Heart left ventricle (tissue), 16 donors: ENCODE measurements around the gene SNRPA. TPM values are rescaled to one million over a fixed set of nuclear protein-coding genes. Genes with fewer than 3 reads are reported as not detected.

Source experiments
- ATAC-seq, 4 donors: fragments of 200-7000 bp; cut with Tn5 transposase; one replicate each; pipeline ENCODE4 v1.9.1; 2020 to 2022; ENCODE audit warnings: moderate library complexity in 4 of 4, mild to moderate bottlenecking in 3 of 4, moderate number of reproducible peaks in 1 of 4
- DNase-seq, 5 donors: peaks; one replicate each; pipeline ENCODE4 v3.0.0-alpha.2; 2020
- H3K27ac ChIP-seq, 12 donors: fragments of 200-600 bp; sonication (generic) in 4 of 12; one replicate each; pipeline versions ENCODE4 v1.5.0 to v1.8.0; 2016 to 2022; ENCODE audit warnings: mild to moderate bottlenecking in 2 of 12
- H3K27me3 ChIP-seq, 9 donors: fragments of 200-600 bp; sonication (generic) in 2 of 9; one replicate each; pipeline versions ENCODE4 v1.5.1 to v1.8.0; 2016 to 2022; ENCODE audit warnings: mild to moderate bottlenecking in 3 of 9
- H3K36me3 ChIP-seq, 9 donors: fragments of 200-600 bp; sonication (generic) in 2 of 9; one replicate each; pipeline versions ENCODE4 v1.5.0 to v1.8.0; 2018 to 2022; ENCODE audit warnings: mild to moderate bottlenecking in 2 of 9
- H3K4me1 ChIP-seq, 12 donors: fragments of 200-600 bp; sonication (generic) in 4 of 12; one replicate each; pipeline versions ENCODE4 v1.5.0 to v1.8.0; 2016 to 2022; ENCODE audit warnings: mild to moderate bottlenecking in 3 of 12
- H3K4me3 ChIP-seq, 12 donors: fragments of 200-600 bp; sonication (generic) in 4 of 12; one replicate each; pipeline versions ENCODE4 v1.5.0 to v1.8.0; 2017 to 2022; ENCODE audit warnings: mild to moderate bottlenecking in 9 of 12, moderate library complexity in 4 of 12
- H3K9me3 ChIP-seq, 12 donors: fragments of 200-600 bp; sonication (generic) in 4 of 12; one replicate each; pipeline versions ENCODE4 v1.5.0 to v1.8.0; 2016 to 2022; ENCODE audit warnings: mild to moderate bottlenecking in 1 of 12
- POLR2A ChIP-seq, 2 donors: fragments of 450-650 bp; IDR thresholded peaks; one replicate each; pipeline ENCODE4 v1.6.1; 2017; ENCODE audit warnings: antibody characterized with exemption in 2 of 2, mild to moderate bottlenecking in 2 of 2, moderate library complexity in 2 of 2
- WGBS, 4 donors: extraction: QIAGEN DNeasy Blood & Tissue Kit in 2 of 4; methylation state at CpG; one replicate each; pipeline versions ENCODE4 v1.1.5 to v1.1.7; 2013 to 2018; 5-methylcytosine and 5-hydroxymethylcytosine counted together
- intact Hi-C, 10 donors: fragments of 100-400 bp; cut with DNase I; formaldehyde crosslinking; loops; one replicate each; pipeline versions ENCODE4 v1.11.1 to v1.14.2; 2022
- polyA plus RNA-seq, 2 donors: library from polyadenylated mRNA; stranded (reverse); fragments of 200-250 nt; gene quantifications; one replicate each; pipeline ENCODE4 v1.2.3, GENCODE V29; 2013
- total RNA-seq, 9 donors: library from RNA; depleted of rRNA in 2 of 9; stranded (reverse); fragments of >200 nt in 2 of 9; fragmentation: NEBNext Ultra II Directional in 3 of 9; extraction: Animal tissue kit (Norgen Biotek cat#: 25700) in 3 of 9; gene quantifications; one replicate each; pipeline versions ENCODE4 v1.1.0 to v1.2.4, GENCODE V29; 2016 to 2023
- TF ChIP-seq, protein P1 (sequence below), 12 donors: fragments of 200-600 bp; sonication (generic) in 4 of 12; IDR thresholded peaks; one replicate each; pipeline versions ENCODE4 v1.5.0 to v1.8.0; 2018 to 2022; ENCODE audit warnings: antibody characterized with exemption in 12 of 12, mild to moderate bottlenecking in 5 of 12
- donor health status: ischemic (EF 13 %, LVEDD 7.1; RV severe dilation, severe dysfunction).
- donor health status: healthy with polysubstance abuse.
- donor health status: DM: no; HTN: yes; CAD: no.
- donor health status: DM: no; HTN: no; CAD: no.
- donor health status: ischemic (EF 25% LVEDD 6.9; RV normal size, moderate dysfunction).
- donor health status: ischemic (EF 25% LVEDD 5.7; RV mildly dilated, moderate dysfunction).
- donor health status: healthy.
- donor health status: DM: yes; HTN: yes; CAD: no.
- donor health status: ischemic (EF 35%, LVEDD 5.7; RV mildly dilated, moderate dysfunction).
- donor health status: nonischemic (EF 11% LVEDD 7.7; RV severe dilation, severe dysfunction).
- donor health status: DM: yes; HTN: yes; CAD: no.
- donor health status: PGD.
- donor health status: ischemic (EF 29% LVEDD 5.4; RV normal size, mild dysfunction).
- donor health status: nonischemic (EF 23%, LVEDD 6.1; RV moderate dilation, normal function).

Gene SNRPA
- total and polyA plus RNA-seq, 11 donors, result 22.5 to 50.2 (median 31.6) TPM

- Histone ChIP-seq H3K4me1 (peaks cover 42 to 59% (median 51%) of the 10 kb centered on the region in 12 donors), H3K9me3 (no peaks in the 10 kb centered on the region)
Measured at GRCh38 chr19:40799558-40800338, 48.7 kb downstream of the SNRPA start.

DNA sequence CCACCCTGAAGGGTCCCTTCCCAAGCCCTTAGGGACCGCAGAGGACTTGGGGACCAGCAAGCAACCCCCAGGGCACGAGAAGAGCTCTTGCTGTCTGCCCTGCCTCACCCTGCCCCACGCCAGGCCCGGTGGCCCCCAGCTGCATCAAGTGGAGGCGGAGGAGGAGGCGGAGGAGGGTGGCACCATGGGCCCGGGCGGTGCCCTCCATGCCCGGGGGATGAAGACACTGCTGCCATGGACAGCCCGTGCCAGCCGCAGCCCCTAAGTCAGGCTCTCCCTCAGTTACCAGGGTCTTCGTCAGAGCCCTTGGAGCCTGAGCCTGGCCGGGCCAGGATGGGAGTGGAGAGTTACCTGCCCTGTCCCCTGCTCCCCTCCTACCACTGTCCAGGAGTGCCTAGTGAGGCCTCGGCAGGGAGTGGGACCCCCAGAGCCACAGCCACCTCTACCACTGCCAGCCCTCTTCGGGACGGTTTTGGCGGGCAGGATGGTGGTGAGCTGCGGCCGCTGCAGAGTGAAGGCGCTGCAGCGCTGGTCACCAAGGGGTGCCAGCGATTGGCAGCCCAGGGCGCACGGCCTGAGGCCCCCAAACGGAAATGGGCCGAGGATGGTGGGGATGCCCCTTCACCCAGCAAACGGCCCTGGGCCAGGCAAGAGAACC is 49.5 kb downstream of the SNRPA start:
- Histone ChIP-seq H3K4me1 (peaks cover 43 to 66% (median 58%) of the 10 kb centered on the region in 12 donors), H3K27ac (peak overlapping the region; percentile 93 to 99 (median 97)), H3K4me3 (peak overlapping the region; percentile 74 to 99 (median 94)), H3K9me3 (no peaks in the 10 kb centered on the region), H3K27me3 (no peaks in the 10 kb centered on the region), H3K36me3 (peaks cover 0 to 37% (median 13%) of the 10 kb centered on the region in 9 donors)
- 48 to 62% (median 56%) methylated on average over 18 to 27 of the region's 27 CpGs for WGBS, 4 donors
- DNase-seq (peak in 1 of 5 donors; percentile 68), ATAC-seq (no peak)
- intact Hi-C loops, result loop anchor here in 3 of 10 donors (2.0 to 10.0 kb wide), 3 partner anchors 16 to 376 kb away; partner anchors contain the start of gene SERTAD1 (in 1 of the 3)
- TF ChIP-seq, protein P1, sequence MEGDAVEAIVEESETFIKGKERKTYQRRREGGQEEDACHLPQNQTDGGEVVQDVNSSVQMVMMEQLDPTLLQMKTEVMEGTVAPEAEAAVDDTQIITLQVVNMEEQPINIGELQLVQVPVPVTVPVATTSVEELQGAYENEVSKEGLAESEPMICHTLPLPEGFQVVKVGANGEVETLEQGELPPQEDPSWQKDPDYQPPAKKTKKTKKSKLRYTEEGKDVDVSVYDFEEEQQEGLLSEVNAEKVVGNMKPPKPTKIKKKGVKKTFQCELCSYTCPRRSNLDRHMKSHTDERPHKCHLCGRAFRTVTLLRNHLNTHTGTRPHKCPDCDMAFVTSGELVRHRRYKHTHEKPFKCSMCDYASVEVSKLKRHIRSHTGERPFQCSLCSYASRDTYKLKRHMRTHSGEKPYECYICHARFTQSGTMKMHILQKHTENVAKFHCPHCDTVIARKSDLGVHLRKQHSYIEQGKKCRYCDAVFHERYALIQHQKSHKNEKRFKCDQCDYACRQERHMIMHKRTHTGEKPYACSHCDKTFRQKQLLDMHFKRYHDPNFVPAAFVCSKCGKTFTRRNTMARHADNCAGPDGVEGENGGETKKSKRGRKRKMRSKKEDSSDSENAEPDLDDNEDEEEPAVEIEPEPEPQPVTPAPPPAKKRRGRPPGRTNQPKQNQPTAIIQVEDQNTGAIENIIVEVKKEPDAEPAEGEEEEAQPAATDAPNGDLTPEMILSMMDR (IDR thresholded peaks at IDR 0.05), result no peak
- no peak for TF ChIP-seq POLR2A (IDR thresholded peaks at IDR 0.05)

More at GRCh38 chr19:40799558-40800338, 48.7 kb downstream of the SNRPA start:
- Histone ChIP-seq H3K36me3 (peaks cover 0 to 31% (median 13%) of the 10 kb centered on the region in 9 donors), H3K4me3 (peak overlapping the region; percentile 74 to 99 (median 94)), H3K27ac (peak overlapping the region; percentile 93 to 99 (median 97)), H3K27me3 (no peaks in the 10 kb centered on the region)
- ATAC-seq, result peak in 3 of 4 donors; percentile 22 to 28 (median 23)
- intact Hi-C loops, result loop anchor here in 6 of 10 donors (2.0 to 10.0 kb wide), 7 partner anchors 17 to 375 kb away; partner anchors contain the start of genes ACTMAP (in 4 of the 6), SNRPA (in 4 of the 6) and SERTAD1 (in 1 of the 6)
- TF ChIP-seq, protein P1 (IDR thresholded peaks at IDR 0.05), result no peak
- no peak for TF ChIP-seq POLR2A (IDR thresholded peaks at IDR 0.05)
- 1 to 3% (median 2%) methylated on average over 35 to 40 of the region's 40 CpGs for WGBS, 4 donors
- DNase-seq, result peak; percentile 76 to 87 (median 86)

DNA sequence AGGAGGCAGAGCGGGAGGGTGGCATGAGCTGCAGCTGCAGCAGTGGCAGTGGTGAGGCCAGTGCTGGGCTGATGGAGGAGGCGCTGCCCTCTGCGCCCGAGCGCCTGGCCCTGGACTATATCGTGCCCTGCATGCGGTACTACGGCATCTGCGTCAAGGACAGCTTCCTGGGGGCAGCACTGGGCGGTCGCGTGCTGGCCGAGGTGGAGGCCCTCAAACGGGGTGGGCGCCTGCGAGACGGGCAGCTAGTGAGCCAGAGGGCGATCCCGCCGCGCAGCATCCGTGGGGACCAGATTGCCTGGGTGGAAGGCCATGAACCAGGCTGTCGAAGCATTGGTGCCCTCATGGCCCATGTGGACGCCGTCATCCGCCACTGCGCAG is 50.0 kb downstream of the SNRPA start:
- intact Hi-C loops, result loop anchor here in 3 of 10 donors (2.0 to 10.0 kb wide), 3 partner anchors 16 to 376 kb away; partner anchors contain the start of gene SERTAD1 (in 1 of the 3)
- Histone ChIP-seq H3K27ac (peak overlapping the region; percentile 53 to 99 (median 97)), H3K36me3 (peaks cover 0 to 42% (median 15%) of the 10 kb centered on the region in 9 donors), H3K27me3 (no peaks in the 10 kb centered on the region), H3K9me3 (no peaks in the 10 kb centered on the region), H3K4me1 (peaks cover 48 to 71% (median 63%) of the 10 kb centered on the region in 12 donors), H3K4me3 (peak overlapping the region in 11 of 12 donors; percentile 74 to 99 (median 94))
- DNase-seq, result peak in 1 of 5 donors; percentile 67
- no peak for ATAC-seq
- WGBS, 4 donors, result 60 to 75% (median 61%) methylated on average over 20 to 27 of the region's 27 CpGs
- TF ChIP-seq, protein P1 (IDR thresholded peaks at IDR 0.05), result no peak
- no peak for TF ChIP-seq POLR2A (IDR thresholded peaks at IDR 0.05)
